Brain microvascular endothelial cell (primary cell): Measurements from ENCODE around the gene ITGA2.
A peak's percentile ranks its signal among the peaks of the same experiment; 100 is the strongest.

Experiments
- DNase-seq: peaks from one replicate; pipeline ENCODE4 v3.0.0-alpha.2; 2020
- H3K27ac ChIP-seq: fragments of 250-450 bp; sonication (Bioruptor Pico); 2 replicates; pipeline ENCODE4 v1.5.1; 2020; ENCODE audit warnings: mild to moderate bottlenecking, moderate library complexity
- H3K27me3 ChIP-seq: fragments of 250-450 bp; sonication (Bioruptor Pico); replicated peaks from 2 replicates; pipeline ENCODE4 v1.5.1; 2020; ENCODE audit warnings: mild to moderate bottlenecking
- H3K36me3 ChIP-seq: fragments of 250-450 bp; sonication (Bioruptor Pico); replicated peaks from 2 replicates; pipeline ENCODE4 v1.5.1; 2020; ENCODE audit warnings: mild to moderate bottlenecking
- H3K4me3 ChIP-seq: 2 replicates; pipeline ENCODE4 v1.5.1; 2011; ENCODE audit warnings: low read depth, mild to moderate bottlenecking, control low read depth, low read length, moderate library complexity
- in situ Hi-C: cut with HindIII; loops from 2 replicates; pipeline ENCODE4 v1.10.0; 2017; ENCODE audit warnings: low sequenced_read_pairs, low pct_ligation_motif_present
- TF ChIP-seq, protein P1 (sequence below): IDR thresholded peaks from 2 replicates; pipeline ENCODE4 v1.5.1; 2011; ENCODE audit warnings: low read depth, mild to moderate bottlenecking, moderate library complexity, low read length, control low read depth, inconsistent platforms; ENCODE audit errors: missing control alignments

ITGA2 gene

GRCh38 chr5:53038196-53038847 lies 49.2 kb downstream of the ITGA2 start:
- in situ Hi-C loops = no loop called here
- peak; percentile 29 for DNase-seq
- H3K27ac ChIP-seq = no peak overlapping the region
- no peaks in the 10 kb centered on the region for H3K27me3 ChIP-seq
- H3K36me3 ChIP-seq = no peaks in the 10 kb centered on the region
- H3K4me3 ChIP-seq = no peak overlapping the region
- TF ChIP-seq, protein P1, sequence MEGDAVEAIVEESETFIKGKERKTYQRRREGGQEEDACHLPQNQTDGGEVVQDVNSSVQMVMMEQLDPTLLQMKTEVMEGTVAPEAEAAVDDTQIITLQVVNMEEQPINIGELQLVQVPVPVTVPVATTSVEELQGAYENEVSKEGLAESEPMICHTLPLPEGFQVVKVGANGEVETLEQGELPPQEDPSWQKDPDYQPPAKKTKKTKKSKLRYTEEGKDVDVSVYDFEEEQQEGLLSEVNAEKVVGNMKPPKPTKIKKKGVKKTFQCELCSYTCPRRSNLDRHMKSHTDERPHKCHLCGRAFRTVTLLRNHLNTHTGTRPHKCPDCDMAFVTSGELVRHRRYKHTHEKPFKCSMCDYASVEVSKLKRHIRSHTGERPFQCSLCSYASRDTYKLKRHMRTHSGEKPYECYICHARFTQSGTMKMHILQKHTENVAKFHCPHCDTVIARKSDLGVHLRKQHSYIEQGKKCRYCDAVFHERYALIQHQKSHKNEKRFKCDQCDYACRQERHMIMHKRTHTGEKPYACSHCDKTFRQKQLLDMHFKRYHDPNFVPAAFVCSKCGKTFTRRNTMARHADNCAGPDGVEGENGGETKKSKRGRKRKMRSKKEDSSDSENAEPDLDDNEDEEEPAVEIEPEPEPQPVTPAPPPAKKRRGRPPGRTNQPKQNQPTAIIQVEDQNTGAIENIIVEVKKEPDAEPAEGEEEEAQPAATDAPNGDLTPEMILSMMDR = no peak

DNA sequence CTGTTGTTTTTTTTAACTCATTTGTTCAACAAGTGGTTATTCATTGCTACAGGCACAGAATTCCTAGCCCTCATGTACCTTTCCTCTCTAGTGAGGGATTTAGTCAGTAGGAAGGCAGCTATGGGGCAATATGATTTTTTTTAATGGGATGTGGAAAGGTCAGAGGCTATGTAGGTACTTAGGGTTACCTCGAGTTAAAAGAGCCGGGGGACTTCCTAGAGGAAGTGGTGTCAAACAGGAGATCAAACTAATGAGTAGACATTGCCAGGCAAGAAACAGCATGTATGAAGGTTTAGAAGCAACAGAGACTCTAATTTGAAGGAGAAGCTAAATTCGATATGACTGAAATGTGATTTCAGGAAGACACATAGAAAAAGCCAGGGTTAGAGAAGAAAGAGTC lies 50.7 kb downstream of the ITGA2 start:
- no peaks in the 10 kb centered on the region for H3K36me3 ChIP-seq
- DNase-seq = no peak
- H3K4me3 ChIP-seq = no peak overlapping the region
- in situ Hi-C loops = no loop called here
- H3K27ac ChIP-seq = no peak overlapping the region
- TF ChIP-seq, protein P1 = no peak
- no peaks in the 10 kb centered on the region for H3K27me3 ChIP-seq

GRCh38 chr5:53041071-53041692 lies 52.0 kb downstream of the ITGA2 start:
- DNase-seq = peak; percentile 63
- H3K36me3 ChIP-seq = no peaks in the 10 kb centered on the region
- no peaks in the 10 kb centered on the region for H3K27me3 ChIP-seq
- no peak overlapping the region for H3K4me3 ChIP-seq
- TF ChIP-seq, protein P1 = no peak
- H3K27ac ChIP-seq = no peak overlapping the region
- in situ Hi-C loops = no loop called here

- in situ Hi-C loops = no loop called here
- H3K27ac ChIP-seq = no peak overlapping the region
- no peak overlapping the region for H3K4me3 ChIP-seq
- TF ChIP-seq, protein P1 = no peak
- H3K36me3 ChIP-seq = no peaks in the 10 kb centered on the region
- DNase-seq = no peak
- H3K27me3 ChIP-seq = no peaks in the 10 kb centered on the region
These were observed 52.6 kb downstream of the ITGA2 start for GRCh38 chr5:53041740-53042139.

DNA sequence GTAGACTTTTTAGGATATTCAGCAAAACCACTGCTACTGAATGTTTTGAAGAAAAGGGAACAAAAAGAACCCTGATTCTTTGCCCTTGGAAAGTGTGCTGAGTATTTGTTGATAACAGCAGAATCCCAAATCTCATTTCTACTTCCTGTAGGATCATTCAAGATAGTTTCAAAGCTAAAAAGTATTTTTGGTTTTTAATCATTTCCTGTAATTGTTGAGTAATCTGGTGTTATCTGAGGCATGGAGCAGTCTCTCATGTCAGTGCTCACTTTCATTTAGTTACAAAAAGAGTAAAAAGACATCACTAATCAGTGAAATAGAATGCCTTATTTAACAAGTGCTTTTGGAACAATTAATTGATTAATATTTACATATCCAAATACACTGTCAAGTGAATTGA lies 56.1 kb downstream of the ITGA2 start:
- Histone ChIP-seq H3K4me3 (no peak overlapping the region), H3K36me3 (peaks cover 17% of the 10 kb centered on the region), H3K27ac (peak overlapping the region; percentile 53), H3K27me3 (no peaks in the 10 kb centered on the region)
- no peak for DNase-seq
- in situ Hi-C loops = no loop called here
- TF ChIP-seq, protein P1 = no peak
